H9 (cell line): ENCODE data around the gene MIR17HG. TPM values are rescaled to one million over a fixed set of nuclear protein-coding genes. Genes with fewer than 3 reads are reported as not detected.

ENCODE experiments used
- DNase-seq: peaks from one replicate; pipeline ENCODE4 v3.0.0-alpha.2; 2017
- H2AFZ ChIP-seq: one replicate; pipeline ENCODE4 v1.6.1; 2013; ENCODE audit warnings: mild to moderate bottlenecking, low read length, control low read depth, moderate library complexity
- H2AK5ac ChIP-seq: 2 replicates; pipeline ENCODE4 v1.6.1; 2013; ENCODE audit warnings: low read length, control low read depth, mixed read lengths; ENCODE audit not compliant: insufficient read length
- H2BK120ac ChIP-seq: one replicate; pipeline ENCODE4 v1.6.1; 2013; ENCODE audit warnings: low read depth, mild to moderate bottlenecking, low read length, control low read depth, inconsistent platforms; ENCODE audit not compliant: poor library complexity, severe bottlenecking
- H2BK12ac ChIP-seq: 2 replicates; pipeline ENCODE4 v1.6.1; 2013; ENCODE audit warnings: low read length, control low read depth, mixed read lengths, low read depth; ENCODE audit not compliant: insufficient read length
- H2BK15ac ChIP-seq: 2 replicates; pipeline ENCODE4 v1.6.1; 2013; ENCODE audit warnings: low read depth, low read length, control low read depth
- H2BK20ac ChIP-seq: one replicate; pipeline ENCODE4 v1.6.1; 2013; ENCODE audit warnings: low read depth, mild to moderate bottlenecking, low read length, control low read depth, inconsistent platforms; ENCODE audit not compliant: poor library complexity, severe bottlenecking
- H2BK5ac ChIP-seq: 2 replicates; pipeline ENCODE4 v1.6.1; 2013; ENCODE audit warnings: low read length, control low read depth, mixed read lengths; ENCODE audit not compliant: insufficient read length
- H3K14ac ChIP-seq: 2 replicates; pipeline ENCODE4 v1.6.1; 2013; ENCODE audit warnings: low read length, control low read depth; ENCODE audit not compliant: insufficient read depth
- H3K18ac ChIP-seq: 2 replicates; pipeline ENCODE4 v1.6.1; 2013; ENCODE audit warnings: low read depth, mild to moderate bottlenecking, mixed read lengths, low read length, control low read depth; ENCODE audit not compliant: insufficient read length
- H3K23ac ChIP-seq: 2 replicates; pipeline ENCODE4 v1.6.1; 2013; ENCODE audit warnings: low read length, control low read depth, mixed read lengths, low read depth; ENCODE audit not compliant: insufficient read length
- H3K23me2 ChIP-seq: 2 replicates; pipeline ENCODE4 v1.6.1; 2013; ENCODE audit warnings: low read depth, mild to moderate bottlenecking, mixed read lengths, low read length, control low read depth; ENCODE audit not compliant: insufficient read length, poor library complexity, severe bottlenecking
- H3K27ac ChIP-seq: 2 replicates; pipeline ENCODE4 v1.5.1; 2013; ENCODE audit warnings: low read length, control low read depth, mixed read lengths, low read depth; ENCODE audit not compliant: insufficient read length
- H3K27me3 ChIP-seq: 2 replicates; pipeline ENCODE4 v1.6.1; 2013; ENCODE audit warnings: low read length, control low read depth, inconsistent platforms; ENCODE audit not compliant: insufficient read depth
- H3K4ac ChIP-seq: 2 replicates; pipeline ENCODE4 v1.6.1; 2013; ENCODE audit warnings: low read depth, mild to moderate bottlenecking, control low read depth, inconsistent platforms, low read length, moderate library complexity
- H3K4me1 ChIP-seq: 2 replicates; pipeline ENCODE4 v1.6.1; 2013; ENCODE audit warnings: low read length, control low read depth, inconsistent platforms; ENCODE audit not compliant: insufficient read depth
- H3K4me2 ChIP-seq: 2 replicates; pipeline ENCODE4 v1.6.1; 2013; ENCODE audit warnings: low read length, control low read depth, mixed read lengths; ENCODE audit not compliant: insufficient read length, insufficient read depth
- H3K56ac ChIP-seq: 2 replicates; pipeline ENCODE4 v1.6.1; 2013; ENCODE audit warnings: low read depth, mild to moderate bottlenecking, mixed read lengths, low read length, control low read depth; ENCODE audit not compliant: insufficient read length
- H3K79me1 ChIP-seq: 2 replicates; pipeline ENCODE4 v1.6.1; 2013; ENCODE audit warnings: low read depth, mild to moderate bottlenecking, moderate library complexity, low read length, control low read depth, inconsistent platforms; ENCODE audit not compliant: insufficient read depth, poor library complexity, severe bottlenecking
- H3K79me2 ChIP-seq: 2 replicates; pipeline ENCODE4 v1.6.1; 2013; ENCODE audit warnings: low read length, control low read depth, inconsistent platforms; ENCODE audit not compliant: insufficient read depth
- H3K9ac ChIP-seq: 2 replicates; pipeline ENCODE4 v1.6.1; 2013; ENCODE audit warnings: low read length, control low read depth, mixed read lengths; ENCODE audit not compliant: insufficient read length; ENCODE audit errors: extremely low read depth
- H3K9me3 ChIP-seq: one replicate; pipeline ENCODE4 v1.6.1; 2013; ENCODE audit warnings: low read depth, low read length, inconsistent platforms; ENCODE audit not compliant: control insufficient read depth
- H3T11ph ChIP-seq: one replicate; pipeline ENCODE4 v1.6.1; 2013; ENCODE audit warnings: mild to moderate bottlenecking, low read length, control low read depth, inconsistent platforms
- H4K20me1 ChIP-seq: one replicate; pipeline ENCODE4 v1.6.1; 2013; ENCODE audit not compliant: control insufficient read depth, insufficient read length, insufficient read depth
- H4K5ac ChIP-seq: 2 replicates; pipeline ENCODE4 v1.6.1; 2013; ENCODE audit warnings: low read depth, mild to moderate bottlenecking, mixed read lengths, low read length, control low read depth; ENCODE audit not compliant: insufficient read length
- H4K8ac ChIP-seq: replicated peaks from 2 replicates; pipeline ENCODE4 v1.6.1; 2013; ENCODE audit warnings: low read length, control low read depth, mixed read lengths, low read depth; ENCODE audit not compliant: insufficient read length
- H4K91ac ChIP-seq: 2 replicates; pipeline ENCODE4 v1.6.1; 2013; ENCODE audit warnings: low read depth, mild to moderate bottlenecking, moderate library complexity, mixed read lengths, low read length, control low read depth; ENCODE audit not compliant: insufficient read length
- H3K27ac Mint-ChIP-seq, 3 experiments: 2 replicates in 2 of 3; 3 replicates in 1 of 3; pipeline ENCODE4 v1.8.0; 2020 to 2021; ENCODE audit warnings: mixed read lengths in 3 of 3, mild to moderate bottlenecking in 1 of 3, moderate library complexity in 1 of 3
- H3K27me3 Mint-ChIP-seq: 2 replicates; pipeline ENCODE4 v1.8.0; 2021; ENCODE audit warnings: low read depth, mild to moderate bottlenecking, moderate library complexity, mixed read lengths
- H3K36me3 Mint-ChIP-seq, 3 experiments: 2 replicates in 2 of 3; 3 replicates in 1 of 3; pipeline ENCODE4 v1.8.0; 2020 to 2021; ENCODE audit warnings: low read depth in 3 of 3, mixed read lengths in 3 of 3; ENCODE audit not compliant: insufficient read depth in 1 of 3
- H3K4me1 Mint-ChIP-seq, 2 experiments: 2 replicates each; pipeline ENCODE4 v1.8.0; 2020; ENCODE audit warnings: mixed read lengths in 2 of 2
- H3K4me3 Mint-ChIP-seq, 2 experiments: 2 replicates in 1 of 2; 3 replicates in 1 of 2; pipeline ENCODE4 v1.8.0; 2020 to 2021; ENCODE audit warnings: mild to moderate bottlenecking in 2 of 2, mixed read lengths in 2 of 2, moderate library complexity in 1 of 2
- H3K9me3 Mint-ChIP-seq, 2 experiments: 2 replicates in 1 of 2; 3 replicates in 1 of 2; pipeline ENCODE4 v1.8.0; 2020; ENCODE audit warnings: mild to moderate bottlenecking in 2 of 2, mixed read lengths in 2 of 2, moderate library complexity in 1 of 2
- WGBS: extraction: QIAGEN DNeasy Blood & Tissue Kit; methylation state at CpG from one replicate; pipeline ENCODE4 v1.1.7; 2013; ENCODE audit warnings: missing lambda C conversion rate, low lambda C conversion rate, mixed read lengths; ENCODE audit not compliant: insufficient read length; ENCODE audit errors: extremely low coverage; 5-methylcytosine and 5-hydroxymethylcytosine counted together
- total RNA-seq: library from RNA; stranded (reverse); gene quantifications from 2 replicates; pipeline ENCODE4 v1.2.1, GENCODE V29; 2021
- TF ChIP-seq, protein P1 (sequence below): fragments of 200-600 bp; sonication (generic); conservative IDR thresholded peaks from 3 replicates; pipeline ENCODE4 v1.8.0; 2021; ENCODE audit warnings: antibody characterized with exemption, mild to moderate bottlenecking

Gene MIR17HG
- total RNA-seq, 1 experiment from 2014 or later, result 38.7 TPM

DNA sequence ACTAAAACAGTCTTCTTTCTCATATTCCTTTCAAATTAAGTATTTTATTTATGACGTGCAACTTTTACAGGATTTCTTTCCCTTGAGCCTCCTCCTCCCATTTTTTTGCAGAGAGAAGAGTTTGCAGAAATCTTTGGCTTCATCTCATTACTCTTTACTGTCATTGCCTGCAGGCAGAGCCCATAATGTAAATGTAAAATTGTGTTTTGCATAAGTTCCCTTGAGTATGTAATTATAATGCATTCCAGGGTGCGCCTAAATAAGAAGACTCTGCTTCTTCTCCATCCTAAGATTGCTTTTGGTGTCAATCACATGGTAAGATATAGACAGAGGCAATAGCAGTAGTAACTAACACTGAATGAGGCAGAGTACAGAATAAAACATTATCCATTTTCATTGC lies 23.0 kb downstream of the MIR17HG start:
- H2BK120ac ChIP-seq, result no peak overlapping the region
- no peaks in the 10 kb centered on the region for H3K79me1 ChIP-seq
- no peaks in the 10 kb centered on the region for H3K23me2 ChIP-seq
- no peak overlapping the region for H3K4me3 Mint-ChIP-seq
- no peak overlapping the region for H3K27ac ChIP-seq
- H3K9ac ChIP-seq, result no peak overlapping the region
- H3K18ac ChIP-seq, result no peak overlapping the region
- no peak overlapping the region for H4K91ac ChIP-seq
- no peaks in the 10 kb centered on the region for H3K27me3 ChIP-seq
- H3K4me1 ChIP-seq, result no peaks in the 10 kb centered on the region
- no peak overlapping the region for H3K23ac ChIP-seq
- no peaks in the 10 kb centered on the region for H3K27me3 Mint-ChIP-seq
- no peak overlapping the region for H3K56ac ChIP-seq
- no peak overlapping the region for H3K4me2 ChIP-seq
- H3K36me3 Mint-ChIP-seq, result no peaks in the 10 kb centered on the region
- no peak for DNase-seq
- no peak overlapping the region for H3K14ac ChIP-seq
- no peak overlapping the region for H2BK12ac ChIP-seq
- H3K9me3 ChIP-seq, result no peaks in the 10 kb centered on the region
- no peak overlapping the region for H2BK15ac ChIP-seq
- H3K9me3 Mint-ChIP-seq, result no peaks in the 10 kb centered on the region; a peak in 1 of 5 replicates
- H2BK20ac ChIP-seq, result no peak overlapping the region
- no peak overlapping the region for H4K8ac ChIP-seq
- H2AK5ac ChIP-seq, result no peak overlapping the region
- no peak overlapping the region for H4K5ac ChIP-seq
- H3T11ph ChIP-seq, result no peak overlapping the region
- H4K20me1 ChIP-seq, result no peaks in the 10 kb centered on the region
- H3K79me2 ChIP-seq, result no peaks in the 10 kb centered on the region
- H2BK5ac ChIP-seq, result no peak overlapping the region
- TF ChIP-seq, protein P1, sequence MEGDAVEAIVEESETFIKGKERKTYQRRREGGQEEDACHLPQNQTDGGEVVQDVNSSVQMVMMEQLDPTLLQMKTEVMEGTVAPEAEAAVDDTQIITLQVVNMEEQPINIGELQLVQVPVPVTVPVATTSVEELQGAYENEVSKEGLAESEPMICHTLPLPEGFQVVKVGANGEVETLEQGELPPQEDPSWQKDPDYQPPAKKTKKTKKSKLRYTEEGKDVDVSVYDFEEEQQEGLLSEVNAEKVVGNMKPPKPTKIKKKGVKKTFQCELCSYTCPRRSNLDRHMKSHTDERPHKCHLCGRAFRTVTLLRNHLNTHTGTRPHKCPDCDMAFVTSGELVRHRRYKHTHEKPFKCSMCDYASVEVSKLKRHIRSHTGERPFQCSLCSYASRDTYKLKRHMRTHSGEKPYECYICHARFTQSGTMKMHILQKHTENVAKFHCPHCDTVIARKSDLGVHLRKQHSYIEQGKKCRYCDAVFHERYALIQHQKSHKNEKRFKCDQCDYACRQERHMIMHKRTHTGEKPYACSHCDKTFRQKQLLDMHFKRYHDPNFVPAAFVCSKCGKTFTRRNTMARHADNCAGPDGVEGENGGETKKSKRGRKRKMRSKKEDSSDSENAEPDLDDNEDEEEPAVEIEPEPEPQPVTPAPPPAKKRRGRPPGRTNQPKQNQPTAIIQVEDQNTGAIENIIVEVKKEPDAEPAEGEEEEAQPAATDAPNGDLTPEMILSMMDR, result no peak
- H2AFZ ChIP-seq, result no peak overlapping the region
- no peak overlapping the region for H3K4ac ChIP-seq
- WGBS, result no CpG with 5 or more reads among the region's 2 CpGs
- H3K4me1 Mint-ChIP-seq, result peaks cover 7 to 9% of the 10 kb centered on the region in 2 experiments; a peak in 3 of 4 replicates
- H3K27ac Mint-ChIP-seq, result no peak overlapping the region
